Fibroblast of pulmonary artery (primary cell): Measurements from ENCODE around the gene THUMPD2.
"Not testable (repeated sequence)": the region's sequence is repeated elsewhere in the genome, so short reads cannot be mapped to it uniquely, and the experiment has no call there.

Source experiments
- DNase-seq: peaks from one replicate; pipeline ENCODE4 v3.0.0-alpha.2; 2010; ENCODE audit warnings: low read depth
- H3K4me3 ChIP-seq: replicated peaks from 2 replicates; pipeline ENCODE4 v1.5.1; 2011; ENCODE audit warnings: low read depth, mild to moderate bottlenecking, control low read depth, low read length, moderate library complexity
- TF ChIP-seq, protein P1 (sequence below): IDR thresholded peaks from 2 replicates; pipeline ENCODE4 v1.5.1; 2011; ENCODE audit warnings: mild to moderate bottlenecking, control low read depth, low read length, inconsistent platforms; ENCODE audit errors: missing control alignments

Gene THUMPD2

DNA sequence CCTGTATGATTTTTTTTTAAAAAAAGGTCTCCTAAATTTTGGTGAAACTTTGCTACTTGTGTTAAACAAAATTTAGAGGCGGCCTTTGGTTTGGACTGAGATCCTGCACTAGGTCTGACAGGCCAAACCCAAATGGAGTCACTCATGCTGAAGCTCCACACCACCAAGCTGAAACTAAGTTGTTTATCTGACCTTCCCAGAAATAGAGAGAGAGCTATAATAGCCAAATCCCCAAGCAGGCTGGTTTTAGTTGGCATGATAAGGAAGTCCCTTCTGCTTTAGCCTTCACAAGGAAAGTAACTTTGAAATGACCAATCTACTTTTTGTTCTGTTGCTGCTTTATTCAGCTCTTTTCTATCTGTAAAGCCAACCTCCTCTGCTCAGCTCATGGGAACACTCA, 17.1 kb upstream of the THUMPD2 start:
- H3K4me3 ChIP-seq, result no peak overlapping the region
- no peak for DNase-seq
- TF ChIP-seq, protein P1, sequence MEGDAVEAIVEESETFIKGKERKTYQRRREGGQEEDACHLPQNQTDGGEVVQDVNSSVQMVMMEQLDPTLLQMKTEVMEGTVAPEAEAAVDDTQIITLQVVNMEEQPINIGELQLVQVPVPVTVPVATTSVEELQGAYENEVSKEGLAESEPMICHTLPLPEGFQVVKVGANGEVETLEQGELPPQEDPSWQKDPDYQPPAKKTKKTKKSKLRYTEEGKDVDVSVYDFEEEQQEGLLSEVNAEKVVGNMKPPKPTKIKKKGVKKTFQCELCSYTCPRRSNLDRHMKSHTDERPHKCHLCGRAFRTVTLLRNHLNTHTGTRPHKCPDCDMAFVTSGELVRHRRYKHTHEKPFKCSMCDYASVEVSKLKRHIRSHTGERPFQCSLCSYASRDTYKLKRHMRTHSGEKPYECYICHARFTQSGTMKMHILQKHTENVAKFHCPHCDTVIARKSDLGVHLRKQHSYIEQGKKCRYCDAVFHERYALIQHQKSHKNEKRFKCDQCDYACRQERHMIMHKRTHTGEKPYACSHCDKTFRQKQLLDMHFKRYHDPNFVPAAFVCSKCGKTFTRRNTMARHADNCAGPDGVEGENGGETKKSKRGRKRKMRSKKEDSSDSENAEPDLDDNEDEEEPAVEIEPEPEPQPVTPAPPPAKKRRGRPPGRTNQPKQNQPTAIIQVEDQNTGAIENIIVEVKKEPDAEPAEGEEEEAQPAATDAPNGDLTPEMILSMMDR, result no peak

DNA sequence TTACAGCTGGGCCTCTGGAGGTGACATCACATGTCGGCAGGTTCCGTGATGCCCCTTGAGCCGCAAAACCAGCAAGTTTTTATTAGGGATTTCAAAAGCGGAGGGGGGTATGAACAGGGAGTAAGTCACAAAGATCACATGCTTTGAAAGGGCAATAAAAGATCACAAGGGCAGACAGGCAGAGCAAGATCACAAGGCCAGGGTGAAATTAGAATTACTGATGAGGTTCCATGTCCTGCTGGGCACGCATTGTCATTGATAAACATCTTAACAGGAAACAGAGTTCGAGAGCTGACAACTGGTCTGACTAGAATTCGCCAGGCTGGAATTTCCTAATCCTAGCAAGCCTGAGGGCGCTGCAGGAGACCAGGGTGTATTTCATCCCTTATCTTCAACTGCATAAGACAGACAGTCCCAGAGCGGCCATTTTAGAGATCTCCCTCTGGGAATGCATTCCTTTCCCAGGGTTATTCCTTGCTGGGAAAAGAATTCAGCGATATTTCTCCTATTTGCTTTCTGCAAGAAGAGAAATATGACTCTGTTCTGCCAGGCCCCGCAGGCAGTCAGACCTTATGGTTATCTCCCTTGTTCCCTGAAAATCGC, 11.3 kb upstream of the THUMPD2 start:
- not testable (repeated sequence) for DNase-seq, H3K4me3 ChIP-seq

- TF ChIP-seq, protein P1, result no peak
- DNase-seq, result no peak
- no peak overlapping the region for H3K4me3 ChIP-seq
These were observed 8.9 kb upstream of the THUMPD2 start for GRCh38 chr2:39787950-39788349.

GRCh38 chr2:39786761-39787522, 7.9 kb upstream of the THUMPD2 start:
- no peak for DNase-seq
- H3K4me3 ChIP-seq, result no peak overlapping the region

DNA sequence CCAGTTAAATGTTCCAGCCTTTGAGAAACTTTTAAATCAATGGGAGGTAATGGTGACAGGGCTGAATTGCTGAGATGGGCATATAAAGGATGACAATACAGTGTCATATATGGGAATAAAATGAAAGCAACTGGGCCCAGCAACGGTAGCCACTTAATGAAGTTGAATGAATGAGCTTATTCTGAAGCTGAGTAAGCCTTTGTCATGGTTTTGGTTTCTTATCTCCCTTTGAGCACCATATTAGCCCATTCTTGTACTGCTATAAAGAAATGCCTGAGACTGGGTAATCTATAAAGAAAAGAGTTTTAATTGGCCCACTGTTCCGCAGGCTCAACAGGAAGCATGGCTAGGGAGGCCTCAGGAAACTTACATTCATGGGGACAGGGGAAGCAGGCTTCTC, 3.5 kb upstream of the THUMPD2 start:
- no peak overlapping the region for H3K4me3 ChIP-seq
- TF ChIP-seq, protein P1, result no peak
- DNase-seq, result no peak

More at GRCh38 chr2:39786761-39787522, 7.9 kb upstream of the THUMPD2 start:
- TF ChIP-seq, protein P1, result no peak

- TF ChIP-seq, protein P1, result no peak
These were observed 2.6 kb upstream of the THUMPD2 start for GRCh38 chr2:39781697-39782096.

GRCh38 chr2:39780825-39781600, 2.0 kb upstream of the THUMPD2 start:
- peak overlapping the region; percentile 16 for H3K4me3 ChIP-seq
- TF ChIP-seq, protein P1, result no peak
- DNase-seq, result no peak

More at GRCh38 chr2:39781697-39782096, 2.6 kb upstream of the THUMPD2 start:
- no peak overlapping the region for H3K4me3 ChIP-seq
- DNase-seq, result no peak
